Neural cell (in vitro differentiated cells): ENCODE measurements around the gene GSTM1. TPM values are rescaled to one million over a fixed set of nuclear protein-coding genes. Genes with fewer than 3 reads are reported as not detected.
"Not testable (repeated sequence)": the region's sequence is repeated elsewhere in the genome, so short reads cannot be mapped to it uniquely, and the experiment has no call there.

Source experiments
- H2AFZ ChIP-seq: fragments of 200-600, 300-800 bp; sonication (generic), shearing (Covaris generic); 2 replicates; pipeline ENCODE4 v1.6.0; 2014; ENCODE audit warnings: low read depth, mild to moderate bottlenecking, antibody characterized with exemption, low read length, moderate library complexity
- H3F3A ChIP-seq: fragments of 200-600 bp; shearing (Covaris generic); 2 replicates; pipeline ENCODE4 v1.6.1; 2016; ENCODE audit warnings: mild to moderate bottlenecking, moderate library complexity, mixed read lengths, antibody characterized with exemption, low read length; ENCODE audit not compliant: insufficient read depth, poor library complexity, severe bottlenecking
- H3K27ac ChIP-seq: fragments of 200-600, 300-800 bp; sonication (generic), shearing (Covaris generic); 2 replicates; pipeline ENCODE4 v1.5.1; 2014; ENCODE audit warnings: mild to moderate bottlenecking, low read length, moderate library complexity
- H3K27me3 ChIP-seq: fragments of 300-800, 200-600 bp; sonication (generic), shearing (Covaris generic); 2 replicates; pipeline ENCODE4 v1.6.0; 2014; ENCODE audit warnings: mild to moderate bottlenecking, low read depth, low read length, moderate library complexity; ENCODE audit not compliant: insufficient read depth
- H3K36me3 ChIP-seq: fragments of 300-800, 200-600 bp; sonication (generic), shearing (Covaris generic); 2 replicates; pipeline ENCODE4 v1.5.1; 2014; ENCODE audit warnings: mild to moderate bottlenecking, antibody characterized with exemption, low read length, moderate library complexity; ENCODE audit not compliant: insufficient read depth
- H3K4me2 ChIP-seq: fragments of 300-800, 200-600 bp; sonication (generic), shearing (Covaris generic); 2 replicates; pipeline ENCODE4 v1.6.0; 2014; ENCODE audit warnings: mild to moderate bottlenecking, low read length
- H3K4me3 ChIP-seq: fragments of 300-800, 200-600 bp; sonication (generic), shearing (Covaris generic); 2 replicates; pipeline ENCODE4 v1.5.1; 2014; ENCODE audit warnings: mild to moderate bottlenecking, low read length, moderate library complexity
- H3K79me2 ChIP-seq: fragments of 200-600 bp; shearing (Covaris generic); replicated peaks from 2 replicates; pipeline ENCODE4 v1.6.0; 2014; ENCODE audit warnings: mild to moderate bottlenecking, low read length, moderate library complexity; ENCODE audit not compliant: insufficient read depth
- H3K9ac ChIP-seq: fragments of 300-800, 200-600 bp; sonication (generic), shearing (Covaris generic); 2 replicates; pipeline ENCODE4 v1.6.1; 2016; ENCODE audit warnings: mild to moderate bottlenecking, low read length, mixed read lengths
- H3K9me2 ChIP-seq: fragments of 200-600 bp; shearing (Covaris generic); 2 replicates; pipeline ENCODE4 v1.6.1; 2016; ENCODE audit warnings: mild to moderate bottlenecking, low read length, mixed read lengths; ENCODE audit not compliant: insufficient read depth
- H3K9me3 ChIP-seq: fragments of 200-600, 300-800 bp; sonication (generic), shearing (Covaris generic); 2 replicates; pipeline ENCODE4 v1.6.1; 2016; ENCODE audit warnings: mild to moderate bottlenecking, mixed run types, low read length, moderate library complexity, mixed read lengths
- H4K20me1 ChIP-seq: fragments of 200-600 bp; shearing (Covaris generic); 2 replicates; pipeline ENCODE4 v1.6.1; 2016; ENCODE audit warnings: mild to moderate bottlenecking, mixed run types; ENCODE audit not compliant: insufficient read depth
- CTCF ChIP-seq: fragments of 450-650 bp; IDR thresholded peaks from 2 replicates; pipeline ENCODE4 v1.5.1; 2014; ENCODE audit warnings: antibody characterized with exemption, mild to moderate bottlenecking, moderate library complexity; ENCODE audit not compliant: poor library complexity, severe bottlenecking
- EP300 ChIP-seq: fragments of 450-650 bp; conservative IDR thresholded peaks from 2 replicates; pipeline ENCODE4 v1.6.1; 2014; ENCODE audit warnings: antibody characterized with exemption, mild to moderate bottlenecking, moderate library complexity; ENCODE audit not compliant: poor library complexity, severe bottlenecking
- EZH2 ChIP-seq: fragments of 200-600, 300-800 bp; shearing (Covaris generic), sonication (generic); IDR thresholded peaks from 2 replicates; pipeline ENCODE4 v1.6.1; 2014; ENCODE audit warnings: antibody characterized with exemption, low read length, borderline replicate concordance, mild to moderate bottlenecking; ENCODE audit not compliant: insufficient read depth, poor library complexity, severe bottlenecking
- MXI1 ChIP-seq: fragments of 450-650 bp; conservative IDR thresholded peaks from 2 replicates; pipeline ENCODE4 v1.6.1; 2014; ENCODE audit warnings: antibody characterized with exemption, mild to moderate bottlenecking; ENCODE audit not compliant: poor library complexity, severe bottlenecking
- POLR2AphosphoS5 ChIP-seq: IDR thresholded peaks from 2 replicates; pipeline ENCODE4 v1.6.1; 2012
- RAD21 ChIP-seq: fragments of 450-650 bp; conservative IDR thresholded peaks from 2 replicates; pipeline ENCODE4 v1.6.1; 2014; ENCODE audit warnings: antibody characterized with exemption, mild to moderate bottlenecking, moderate library complexity
- REST ChIP-seq: IDR thresholded peaks from 2 replicates; pipeline ENCODE4 v1.6.1; 2012; ENCODE audit warnings: borderline replicate concordance
- SMC3 ChIP-seq: fragments of 450-650 bp; conservative IDR thresholded peaks from 2 replicates; pipeline ENCODE4 v1.6.1; 2014; ENCODE audit warnings: antibody characterized with exemption, mild to moderate bottlenecking, moderate library complexity; ENCODE audit not compliant: poor library complexity
- TAF1 ChIP-seq: IDR thresholded peaks from 2 replicates; pipeline ENCODE4 v1.6.1; 2012; ENCODE audit warnings: low read depth
- polyA plus RNA-seq: library from polyadenylated mRNA; depleted of rRNA; stranded (reverse); fragments of >200 nt; gene quantifications from 2 replicates; pipeline ENCODE4 v1.2.3, GENCODE V29; 2014

The GSTM1 gene
- polyA plus RNA-seq, 1 donor from 2014 or later: not detected

GRCh38 chr1:109711593-109712320 lies 24.1 kb downstream of the GSTM1 start, which contains the start of gene GSTM5:
Gene GSTM5, plus strand, starts transcription at chr1:109712251. Its CDS starts 62 bp downstream, at chr1:109712313.
- H3K27ac ChIP-seq, H3K36me3 ChIP-seq, H3K9ac ChIP-seq: not testable (repeated sequence)

GRCh38 chr1:109712321-109712864 lies 24.8 kb downstream of the GSTM1 start:
- Histone ChIP-seq H3K36me3 (no peaks in the 10 kb centered on the region), H3K9me3 (no peaks in the 10 kb centered on the region), H3K27ac (no peak overlapping the region), H3K9ac (no peak overlapping the region), H3K9me2 (no peaks in the 10 kb centered on the region), H2AFZ (no peak overlapping the region), H3K79me2 (no peaks in the 10 kb centered on the region), H4K20me1 (no peaks in the 10 kb centered on the region), H3K4me2 (no peak overlapping the region), H3K27me3 (no peaks in the 10 kb centered on the region), H3F3A (no peaks in the 10 kb centered on the region), H3K4me3 (no peak overlapping the region)
- TF ChIP-seq SMC3 (no peak), REST (no peak), POLR2AphosphoS5 (no peak), MXI1 (no peak), EP300 (no peak), CTCF (no peak), TAF1 (no peak), EZH2 (no peak), RAD21 (no peak)

More at GRCh38 chr1:109711593-109712320, 24.1 kb downstream of the GSTM1 start, which contains the start of gene GSTM5:
- not testable (repeated sequence) for H3K9me2 ChIP-seq, H3K4me2 ChIP-seq, H2AFZ ChIP-seq, H4K20me1 ChIP-seq, H3K4me3 ChIP-seq, H3K27me3 ChIP-seq, H3F3A ChIP-seq, H3K9me3 ChIP-seq, H3K79me2 ChIP-seq
